Measurements from ENCODE around the gene RAPGEF1.
"Not testable (repeated sequence)": the region's sequence is repeated elsewhere in the genome, so short reads cannot be mapped to it uniquely, and the experiment has no call there.

Gene RAPGEF1

GRCh38 chr9:131739959-131740648 lies at the start of gene RAPGEF1:
TSS of gene RAPGEF1 (minus strand) at chr9:131740076. CDS start at chr9:131739830, 246 bp downstream.
- peak; percentile 82 for DNase-seq

- no peak for DNase-seq
Measured at GRCh38 chr9:131788851-131789250, 49.0 kb upstream of the RAPGEF1 start.

- no peak for DNase-seq
Measured at GRCh38 chr9:131787838-131788237, 48.0 kb upstream of the RAPGEF1 start.

GRCh38 chr9:131784748-131785501 lies 45.0 kb upstream of the RAPGEF1 start:
- DNase-seq, result no peak

- DNase-seq, result no peak
Measured at GRCh38 chr9:131781069-131781468, 41.2 kb upstream of the RAPGEF1 start.

GRCh38 chr9:131776473-131776872 lies 36.6 kb upstream of the RAPGEF1 start:
- DNase-seq, result no peak

- no peak for DNase-seq
Measured at GRCh38 chr9:131776036-131776435, 36.2 kb upstream of the RAPGEF1 start.

GRCh38 chr9:131774636-131775035 lies 34.8 kb upstream of the RAPGEF1 start:
- no peak for DNase-seq

- DNase-seq, result peak; percentile 16
Measured at GRCh38 chr9:131773911-131774379, 34.1 kb upstream of the RAPGEF1 start.

- DNase-seq, result no peak
Measured at GRCh38 chr9:131772940-131773339, 33.1 kb upstream of the RAPGEF1 start.

- DNase-seq, result no peak
Measured at GRCh38 chr9:131771646-131772045, 31.8 kb upstream of the RAPGEF1 start.

GRCh38 chr9:131769361-131769760 lies 29.5 kb upstream of the RAPGEF1 start:
- DNase-seq, result no peak

- no peak for DNase-seq
Measured at GRCh38 chr9:131764568-131764967, 24.7 kb upstream of the RAPGEF1 start.

- peak; percentile 74 for DNase-seq
Measured at GRCh38 chr9:131762356-131762932, 22.6 kb upstream of the RAPGEF1 start.

- no peak for DNase-seq
Measured at GRCh38 chr9:131759017-131759647, 19.3 kb upstream of the RAPGEF1 start.

GRCh38 chr9:131757549-131757948 lies 17.7 kb upstream of the RAPGEF1 start:
- DNase-seq, result no peak

GRCh38 chr9:131755541-131756198 lies 15.8 kb upstream of the RAPGEF1 start:
- peak; percentile 90 for DNase-seq

- DNase-seq, result no peak
Measured at GRCh38 chr9:131754846-131755245, 15.0 kb upstream of the RAPGEF1 start.

GRCh38 chr9:131753751-131754150 lies 13.9 kb upstream of the RAPGEF1 start:
- not testable (repeated sequence) for DNase-seq

- DNase-seq, result no peak
Measured at GRCh38 chr9:131752231-131752884, 12.5 kb upstream of the RAPGEF1 start.

GRCh38 chr9:131748411-131748955 lies 8.6 kb upstream of the RAPGEF1 start:
- no peak for DNase-seq

- DNase-seq, result no peak
Measured at GRCh38 chr9:131747352-131747751, 7.5 kb upstream of the RAPGEF1 start.

All from activated gamma-delta T cell treated with Interleukin-2 at 50 U/mL for 16 hours (primary cell).